HepG2 (cell line): ENCODE measurements around the gene MTRF1. TPM values are rescaled to one million over a fixed set of nuclear protein-coding genes. Genes with fewer than 3 reads are reported as not detected.
A peak's percentile ranks its signal among the peaks of the same experiment; 100 is the strongest.

Experiments used
- ARID2 ChIP-seq: sonication (generic); formaldehyde crosslinking; IDR thresholded peaks from 2 replicates; pipeline ENCODE4 v1.8.1; 2022; ENCODE audit warnings: mild to moderate bottlenecking, missing genetic modification reagents, borderline replicate concordance
- CENPT ChIP-seq: sonication (generic); formaldehyde crosslinking; IDR thresholded peaks from 2 replicates; pipeline ENCODE4 v1.8.0; 2022; ENCODE audit warnings: low read depth, mild to moderate bottlenecking, moderate library complexity, missing genetic modification reagents
- MLX ChIP-seq: IDR thresholded peaks from 2 replicates; pipeline ENCODE4 v1.6.1; 2016
- MLXIP ChIP-seq: sonication (generic); formaldehyde crosslinking; IDR thresholded peaks from 2 replicates; pipeline ENCODE4 v1.9.0; 2021; ENCODE audit warnings: missing genetic modification reagents, borderline replicate concordance
- PTBP1 ChIP-seq: fragments of 200-400 bp; formaldehyde crosslinking; IDR thresholded peaks from 2 replicates; pipeline ENCODE4 v1.6.1; 2018; ENCODE audit warnings: low read length, low read depth; ENCODE audit not compliant: poor library complexity, severe bottlenecking
- SOX6 ChIP-seq, 2 experiments: fragments of 450-650 bp in 1 of 2; sonication (generic) in 1 of 2; formaldehyde crosslinking in 1 of 2; IDR thresholded peaks; 2 replicates each; pipeline versions ENCODE4 v1.4.0 to v1.6.1; 2017 to 2020; ENCODE audit warnings: antibody characterized with exemption in 1 of 2, mild to moderate bottlenecking in 1 of 2, missing genetic modification reagents in 1 of 2
- SP5 ChIP-seq: IDR thresholded peaks from 2 replicates; pipeline ENCODE4 v1.6.1; 2016; ENCODE audit warnings: low read depth, borderline replicate concordance
- THRA ChIP-seq: sonication (generic); formaldehyde crosslinking; IDR thresholded peaks from 2 replicates; pipeline ENCODE4 v1.4.0; 2020; ENCODE audit warnings: missing genetic modification reagents, borderline replicate concordance
- THYN1 ChIP-seq: sonication (generic); formaldehyde crosslinking; IDR thresholded peaks from 2 replicates; pipeline ENCODE4 v1.8.1; 2023; ENCODE audit warnings: low read depth, mild to moderate bottlenecking, moderate library complexity, missing genetic modification reagents, borderline replicate concordance
- ZBTB10 ChIP-seq: sonication (generic); formaldehyde crosslinking; IDR thresholded peaks from 2 replicates; pipeline ENCODE4 v1.4.0; 2020; ENCODE audit warnings: missing genetic modification reagents, borderline replicate concordance
- ZBTB2 ChIP-seq: sonication (generic); formaldehyde crosslinking; IDR thresholded peaks from 2 replicates; pipeline ENCODE4 v1.8.0; 2022; ENCODE audit warnings: low read depth, missing genetic modification reagents
- ZC3H4 ChIP-seq: sonication (generic); formaldehyde crosslinking; IDR thresholded peaks from 2 replicates; pipeline ENCODE4 v1.4.0; 2020; ENCODE audit warnings: missing genetic modification reagents, borderline replicate concordance
- ZFP62 ChIP-seq: sonication (generic); formaldehyde crosslinking; IDR thresholded peaks from 2 replicates; pipeline ENCODE4 v1.4.0; 2020; ENCODE audit warnings: missing genetic modification reagents
- ZNF562 ChIP-seq: sonication (generic); formaldehyde crosslinking; IDR thresholded peaks from 2 replicates; pipeline ENCODE4 v1.8.0; 2022; ENCODE audit warnings: missing genetic modification reagents, borderline replicate concordance
- ZNF576 ChIP-seq: sonication (generic); formaldehyde crosslinking; IDR thresholded peaks from 2 replicates; pipeline ENCODE4 v1.4.0; 2020; ENCODE audit warnings: mild to moderate bottlenecking, missing genetic modification reagents
- ZNF607 ChIP-seq: sonication (generic); formaldehyde crosslinking; IDR thresholded peaks from 2 replicates; pipeline ENCODE4 v1.5.1; 2020; ENCODE audit warnings: missing genetic modification reagents, mild to moderate bottlenecking, borderline replicate concordance
- ZNF703 ChIP-seq: sonication (generic); formaldehyde crosslinking; IDR thresholded peaks from 2 replicates; pipeline ENCODE4 v1.5.1; 2020; ENCODE audit warnings: missing genetic modification reagents, mild to moderate bottlenecking, moderate library complexity, borderline replicate concordance
- ZNF749 ChIP-seq: sonication (generic); formaldehyde crosslinking; IDR thresholded peaks from 2 replicates; pipeline ENCODE4 v1.8.0; 2022; ENCODE audit warnings: mild to moderate bottlenecking, missing genetic modification reagents, moderate library complexity, borderline replicate concordance
- ZNF776 ChIP-seq: sonication (generic); formaldehyde crosslinking; IDR thresholded peaks from 2 replicates; pipeline ENCODE4 v1.4.0; 2020; ENCODE audit warnings: mild to moderate bottlenecking, missing genetic modification reagents
- ZNF780A ChIP-seq: sonication (generic); formaldehyde crosslinking; IDR thresholded peaks from 2 replicates; pipeline ENCODE4 v1.8.0; 2022; ENCODE audit warnings: mild to moderate bottlenecking, missing genetic modification reagents, moderate library complexity
- polyA plus RNA-seq, 8 experiments: library from polyadenylated mRNA; depleted of rRNA in 3 of 8; stranded (reverse) in 7 of 8; unstranded in 1 of 8; fragments of >200 nt; fragmentation: Illumina TruSeq in 4 of 8; extraction: Trizol in 4 of 8; gene quantifications; 2 replicates each; pipeline versions ENCODE4 v1.2.1 to v1.2.3, GENCODE V29; 2011 to 2016; ENCODE audit warnings: low read depth in 4 of 8, missing spikeins in 1 of 8, mixed read lengths in 1 of 8; ENCODE audit not compliant: insufficient read depth in 1 of 8
- total RNA-seq, 5 experiments: library from RNA; depleted of rRNA; stranded (reverse); fragments of >200 nt; fragmentation: Illumina TruSeq; extraction: Trizol; gene quantifications; 2 replicates each; pipeline ENCODE4 v1.2.3, GENCODE V29; 2016; ENCODE audit warnings: low read depth in 1 of 5

Gene MTRF1
- total and polyA plus RNA-seq, 2 of the 13 experiments (the other 11 are each of a cell fraction or from before 2014, with no cell fraction given), result 21.6 to 27.2 TPM

- TF ChIP-seq SOX6 (IDR thresholded peaks at IDR 0.05) (no peak), SOX6 (CRISPR knock-in tag; IDR thresholded peaks at IDR 0.05) (no peak; the same call in 1 of the 2 replicates), ZNF607 (no peak), ZNF776 (CRISPR knock-in tag) (peak; percentile 39; the same call in 1 of the 2 replicates), ZNF576 (no peak), ZBTB2 (CRISPR knock-in tag) (no peak; the same call in 1 of the 2 replicates), ZFP62 (CRISPR knock-in tag) (no peak), ZNF749 (CRISPR knock-in tag) (no peak), ZNF780A (no peak), ZNF703 (no peak), MLXIP (CRISPR knock-in tag) (no peak), ZNF562 (CRISPR knock-in tag) (no peak), MLX (CRISPR knock-in tag) (no peak), SP5 (no peak), ZC3H4 (no peak), THRA (CRISPR knock-in tag) (0 out of 2 replicates have a peak, but pooled peaks have one; percentile 22), PTBP1 (no peak), ARID2 (CRISPR knock-in tag) (no peak), THYN1 (no peak), CENPT (CRISPR knock-in tag) (no peak), ZBTB10 (CRISPR knock-in tag) (no peak)
Observed at GRCh38 chr13:41310963-41311405, 47.6 kb upstream of the MTRF1 start, which contains the start of gene NAA16 (continued).
